Measurements from ENCODE around the gene LYRM1. TPM values are rescaled to one million over a fixed set of nuclear protein-coding genes. Genes with fewer than 3 reads are reported as not detected.

Gene LYRM1, protein sequence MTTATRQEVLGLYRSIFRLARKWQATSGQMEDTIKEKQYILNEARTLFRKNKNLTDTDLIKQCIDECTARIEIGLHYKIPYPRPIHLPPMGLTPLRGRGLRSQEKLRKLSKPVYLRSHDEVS
- total RNA-seq (2021) (14.3 and 21.4 TPM in 2 replicates), Bru-seq, nascent RNA (percentile 62 among the genes with signal in this experiment), BruChase-seq, experiment 1, labeled RNA remaining after a 2-hour chase (percentile 57 among the genes with signal in this experiment), BruChase-seq, experiment 2, labeled RNA remaining after a 6-hour chase (percentile 58 among the genes with signal in this experiment)
- long read RNA-seq, transcript LYRM1-201 (5 exons, 1,626 nt), result major isoform, 11 of 49 reads
- long read RNA-seq, transcript LYRM1-204 (4 exons, 1,558 nt), result minor isoform, 9 of 49 reads
- long read RNA-seq, transcript LYRM1-208 (4 exons, 460 nt), result major isoform, 11 of 49 reads
- long read RNA-seq, partial matches to known transcripts, result 3 of 49 reads
- long read RNA-seq, other reads (novel, unspliced or antisense), result 12 of 49 reads

DNA sequence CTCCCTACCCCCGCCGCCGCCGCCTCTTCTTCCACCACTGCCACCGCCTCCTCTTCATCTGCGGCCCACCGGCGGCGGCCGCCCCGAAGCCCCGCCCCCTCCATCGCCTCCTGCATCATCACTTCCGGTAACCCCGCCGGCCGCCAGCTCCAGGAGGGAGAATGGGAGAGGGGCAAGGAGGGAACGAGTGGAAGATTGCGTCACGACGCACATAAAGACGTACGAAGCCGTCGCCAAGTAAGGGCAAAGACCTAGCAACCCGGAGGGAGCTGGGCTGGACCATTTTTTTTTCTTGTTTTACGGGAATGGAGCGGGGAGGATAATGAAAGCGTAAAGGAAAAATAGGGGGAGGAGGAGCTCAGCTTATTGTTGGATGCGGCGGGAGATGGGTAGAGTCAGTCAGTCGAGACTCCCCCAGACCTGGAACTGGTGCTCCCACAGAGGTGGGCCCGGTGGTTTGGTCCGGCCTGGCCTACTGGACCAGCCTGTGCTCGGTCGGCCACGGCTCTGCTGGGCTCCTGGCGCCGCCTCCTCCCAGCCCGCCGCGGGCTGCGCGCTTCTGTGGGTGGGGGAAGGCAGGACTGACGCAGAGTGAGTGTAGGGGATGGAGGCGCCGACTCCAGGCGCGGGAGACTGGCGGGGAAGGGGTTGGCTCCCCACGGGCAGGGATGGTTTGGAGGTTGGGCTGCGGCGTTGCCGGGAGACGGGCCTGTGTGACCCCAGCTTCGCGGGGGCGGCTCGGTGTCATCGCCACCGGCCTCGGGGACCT lies at the start of gene LYRM1, which contains the start of gene DCUN1D3:
TSS of gene LYRM1 (plus strand) at position 473 of the 769 bp plus-strand sequence. CDS start 14,785 bp downstream, outside the sequence.
TSS of gene DCUN1D3 (minus strand) at position 60 of the 769 bp plus-strand sequence. CDS start 37,820 bp downstream, outside the sequence.
- H3K4me1 ChIP-seq (ENCODE audit: insufficient read depth, low read length, poor library complexity, severe bottlenecking), result peaks cover 20% of the 10 kb centered on the region
- H3K9me3 ChIP-seq (ENCODE audit: low read depth, low read length, poor library complexity, severe bottlenecking), result no peaks in the 10 kb centered on the region
- POLR2A ChIA-PET (ENCODE audit: low non-redundant PET), result interaction anchor here (0.7 to 0.8 kb wide), 2 partner anchors 38 to 587 kb away, joined by 5 to 28 read pairs; no protein-coding TSS in a partner anchor
- CTCF ChIA-PET, result no interaction called here
- H3K27me3 ChIP-seq (replicated peaks; ENCODE audit: insufficient read depth, low read depth, low read length, poor library complexity), result no peaks in the 10 kb centered on the region
- H3K4me3 ChIP-seq (ENCODE audit: low read depth, low read length, poor library complexity, severe bottlenecking), result peak within 1 kb of the TSS; percentile 75
- no TSS peak for BruUV-seq (replicated peaks)
- H3K36me3 ChIP-seq (ENCODE audit: insufficient read depth, low read length, poor library complexity, severe bottlenecking), result no peaks in the 10 kb centered on the region
- intact Hi-C loops (cut with micrococcal nuclease; ENCODE audit: unreplicated experiment), result no loop called here
- TF ChIP-seq, protein P1, sequence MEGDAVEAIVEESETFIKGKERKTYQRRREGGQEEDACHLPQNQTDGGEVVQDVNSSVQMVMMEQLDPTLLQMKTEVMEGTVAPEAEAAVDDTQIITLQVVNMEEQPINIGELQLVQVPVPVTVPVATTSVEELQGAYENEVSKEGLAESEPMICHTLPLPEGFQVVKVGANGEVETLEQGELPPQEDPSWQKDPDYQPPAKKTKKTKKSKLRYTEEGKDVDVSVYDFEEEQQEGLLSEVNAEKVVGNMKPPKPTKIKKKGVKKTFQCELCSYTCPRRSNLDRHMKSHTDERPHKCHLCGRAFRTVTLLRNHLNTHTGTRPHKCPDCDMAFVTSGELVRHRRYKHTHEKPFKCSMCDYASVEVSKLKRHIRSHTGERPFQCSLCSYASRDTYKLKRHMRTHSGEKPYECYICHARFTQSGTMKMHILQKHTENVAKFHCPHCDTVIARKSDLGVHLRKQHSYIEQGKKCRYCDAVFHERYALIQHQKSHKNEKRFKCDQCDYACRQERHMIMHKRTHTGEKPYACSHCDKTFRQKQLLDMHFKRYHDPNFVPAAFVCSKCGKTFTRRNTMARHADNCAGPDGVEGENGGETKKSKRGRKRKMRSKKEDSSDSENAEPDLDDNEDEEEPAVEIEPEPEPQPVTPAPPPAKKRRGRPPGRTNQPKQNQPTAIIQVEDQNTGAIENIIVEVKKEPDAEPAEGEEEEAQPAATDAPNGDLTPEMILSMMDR (conservative IDR thresholded peaks at IDR 0.05; ENCODE audit: low read depth, low read length), result no peak
- TF ChIP-seq EZH2 (IDR thresholded peaks at IDR 0.05; ENCODE audit: borderline replicate concordance, low read depth, low read length, poor library complexity, severe bottlenecking), result no peak
- peak; percentile 98 for DNase-seq (ENCODE audit: low spot score)
- H3K27ac ChIP-seq (ENCODE audit: low read depth, low read length, poor library complexity, severe bottlenecking), result peak within 1 kb of the TSS; percentile 96

DNA sequence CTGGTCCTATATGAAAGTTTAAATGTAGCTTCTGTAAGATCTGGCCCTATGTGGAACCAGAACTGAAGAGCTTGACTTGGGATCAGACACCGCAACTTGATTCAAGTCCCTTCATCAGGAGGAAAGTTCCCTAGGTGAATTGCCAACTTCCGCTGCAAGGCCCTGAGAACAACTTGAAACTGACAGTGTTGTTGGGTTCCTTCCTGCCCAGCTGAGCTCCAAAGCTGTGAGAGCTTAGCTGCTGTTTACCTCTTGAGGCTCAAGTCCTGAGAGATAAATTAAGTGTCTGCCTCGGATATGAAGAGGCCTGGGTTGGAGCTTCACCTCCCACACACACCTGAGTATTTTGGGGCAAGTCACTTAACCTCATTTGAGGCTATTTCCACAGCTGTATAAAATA lies 49.6 kb upstream of the LYRM1 start:
- Histone ChIP-seq H3K4me1 (ENCODE audit: insufficient read depth, low read length, poor library complexity, severe bottlenecking) (no peaks in the 10 kb centered on the region), H3K36me3 (ENCODE audit: insufficient read depth, low read length, poor library complexity, severe bottlenecking) (peaks cover 6% of the 10 kb centered on the region), H3K27me3 (replicated peaks; ENCODE audit: insufficient read depth, low read depth, low read length, poor library complexity) (no peaks in the 10 kb centered on the region), H3K4me3 (ENCODE audit: low read depth, low read length, poor library complexity, severe bottlenecking) (no peak overlapping the region), H3K9me3 (ENCODE audit: low read depth, low read length, poor library complexity, severe bottlenecking) (no peaks in the 10 kb centered on the region), H3K27ac (ENCODE audit: low read depth, low read length, poor library complexity, severe bottlenecking) (no peak overlapping the region)
- TF ChIP-seq, protein P1 (conservative IDR thresholded peaks at IDR 0.05; ENCODE audit: low read depth, low read length), result no peak
- no peak for TF ChIP-seq EZH2 (IDR thresholded peaks at IDR 0.05; ENCODE audit: borderline replicate concordance, low read depth, low read length, poor library complexity, severe bottlenecking)
- no peak for DNase-seq (ENCODE audit: low spot score)
- BruUV-seq (replicated peaks), result no TSS peak
- intact Hi-C loops (cut with micrococcal nuclease; ENCODE audit: unreplicated experiment), result loop anchor here (1.0 to 10.0 kb wide), 5 partner anchors 94 to 449 kb away; no protein-coding TSS in a partner anchor
- POLR2A ChIA-PET (ENCODE audit: low non-redundant PET), result interaction anchor here (0.6 kb wide), 1 partner anchor 858 kb away, joined by 3 read pairs; no protein-coding TSS in a partner anchor
- CTCF ChIA-PET, result interaction anchor here (1.1 to 1.3 kb wide), 4 partner anchors 24 to 449 kb away, joined by 4 to 7 read pairs (median 6); no protein-coding TSS in a partner anchor

GRCh38 chr16:20851601-20852000 lies 49.0 kb upstream of the LYRM1 start:
- no peaks in the 10 kb centered on the region for H3K27me3 ChIP-seq (replicated peaks; ENCODE audit: insufficient read depth, low read depth, low read length, poor library complexity)
- TF ChIP-seq, protein P1 (conservative IDR thresholded peaks at IDR 0.05; ENCODE audit: low read depth, low read length), result no peak
- no peak for TF ChIP-seq EZH2 (IDR thresholded peaks at IDR 0.05; ENCODE audit: borderline replicate concordance, low read depth, low read length, poor library complexity, severe bottlenecking)
- intact Hi-C loops (cut with micrococcal nuclease; ENCODE audit: unreplicated experiment), result loop anchor here (5.0 to 10.0 kb wide), 3 partner anchors 93 to 296 kb away; no protein-coding TSS in a partner anchor
- H3K36me3 ChIP-seq (ENCODE audit: insufficient read depth, low read length, poor library complexity, severe bottlenecking), result no peaks in the 10 kb centered on the region
- ChIA-PET CTCF (no interaction called here), POLR2A (ENCODE audit: low non-redundant PET) (no interaction called here)
- H3K9me3 ChIP-seq (ENCODE audit: low read depth, low read length, poor library complexity, severe bottlenecking), result no peaks in the 10 kb centered on the region
- BruUV-seq (replicated peaks), result no TSS peak
- H3K4me3 ChIP-seq (ENCODE audit: low read depth, low read length, poor library complexity, severe bottlenecking), result no peak overlapping the region
- no peak overlapping the region for H3K27ac ChIP-seq (ENCODE audit: low read depth, low read length, poor library complexity, severe bottlenecking)
- DNase-seq (ENCODE audit: low spot score), result peak; percentile 63
- H3K4me1 ChIP-seq (ENCODE audit: insufficient read depth, low read length, poor library complexity, severe bottlenecking), result no peaks in the 10 kb centered on the region
